Suprapubic skin (tissue), 4 donors: ENCODE results near the gene APOBR. TPM values are rescaled to one million over a fixed set of nuclear protein-coding genes. Genes with fewer than 3 reads are reported as not detected.

ENCODE experiments used
- DNase-seq, 2 donors: peaks; one replicate each; pipeline ENCODE4 v3.0.0-alpha.2; 2019; ENCODE audit warnings: low spot score in 2 of 2
- H3K27ac ChIP-seq: fragments of 200-600 bp; sonication (generic); one replicate; pipeline ENCODE4 v1.5.1; 2019
- H3K27me3 ChIP-seq: fragments of 200-600 bp; sonication (generic); one replicate; pipeline ENCODE4 v1.5.1; 2019
- H3K36me3 ChIP-seq: fragments of 200-600 bp; sonication (generic); one replicate; pipeline ENCODE4 v1.5.1; 2019
- H3K4me1 ChIP-seq: fragments of 200-600 bp; sonication (generic); one replicate; pipeline ENCODE4 v1.5.1; 2019
- H3K4me3 ChIP-seq: fragments of 200-600 bp; sonication (generic); one replicate; pipeline ENCODE4 v1.5.1; 2019; ENCODE audit warnings: mild to moderate bottlenecking
- H3K9me3 ChIP-seq: fragments of 200-600 bp; sonication (generic); one replicate; pipeline ENCODE4 v1.5.1; 2019
- EP300 ChIP-seq: sonication (generic); formaldehyde crosslinking; IDR thresholded peaks from one replicate; pipeline ENCODE4 v1.6.1; 2017; ENCODE audit warnings: antibody characterized with exemption
- POLR2A ChIP-seq, 2 donors: fragments of 450-650 bp; IDR thresholded peaks; one replicate each; pipeline ENCODE4 v1.6.1; 2017; ENCODE audit warnings: antibody characterized with exemption in 2 of 2, mild to moderate bottlenecking in 2 of 2, moderate library complexity in 2 of 2
- POLR2AphosphoS5 ChIP-seq, 3 donors: sonication (generic); formaldehyde crosslinking; IDR thresholded peaks; one replicate each; pipeline ENCODE4 v1.6.1; 2017; ENCODE audit warnings: antibody characterized with exemption in 3 of 3
- WGBS: methylation state at CpG from one replicate; pipeline ENCODE4 v1.1.5; 2018; 5-methylcytosine and 5-hydroxymethylcytosine counted together
- total RNA-seq, 4 donors: library from RNA; depleted of rRNA; stranded (reverse); fragments of >200 nt; gene quantifications; one replicate each; pipeline ENCODE4 v1.1.0, GENCODE V29; 2016
- TF ChIP-seq, protein P1 (sequence below), 2 donors: fragments of 200-600 bp in 1 of 2; fragments of 450-650 bp in 1 of 2; sonication (generic) in 1 of 2; IDR thresholded peaks; one replicate each; pipeline ENCODE4 v1.5.1; 2016 to 2019; ENCODE audit warnings: antibody characterized with exemption in 2 of 2, mild to moderate bottlenecking in 1 of 2, moderate library complexity in 1 of 2

APOBR gene
- total RNA-seq, 4 donors from 2014 or later, result 0.57 to 4.3 (median 1.9) TPM

DNA sequence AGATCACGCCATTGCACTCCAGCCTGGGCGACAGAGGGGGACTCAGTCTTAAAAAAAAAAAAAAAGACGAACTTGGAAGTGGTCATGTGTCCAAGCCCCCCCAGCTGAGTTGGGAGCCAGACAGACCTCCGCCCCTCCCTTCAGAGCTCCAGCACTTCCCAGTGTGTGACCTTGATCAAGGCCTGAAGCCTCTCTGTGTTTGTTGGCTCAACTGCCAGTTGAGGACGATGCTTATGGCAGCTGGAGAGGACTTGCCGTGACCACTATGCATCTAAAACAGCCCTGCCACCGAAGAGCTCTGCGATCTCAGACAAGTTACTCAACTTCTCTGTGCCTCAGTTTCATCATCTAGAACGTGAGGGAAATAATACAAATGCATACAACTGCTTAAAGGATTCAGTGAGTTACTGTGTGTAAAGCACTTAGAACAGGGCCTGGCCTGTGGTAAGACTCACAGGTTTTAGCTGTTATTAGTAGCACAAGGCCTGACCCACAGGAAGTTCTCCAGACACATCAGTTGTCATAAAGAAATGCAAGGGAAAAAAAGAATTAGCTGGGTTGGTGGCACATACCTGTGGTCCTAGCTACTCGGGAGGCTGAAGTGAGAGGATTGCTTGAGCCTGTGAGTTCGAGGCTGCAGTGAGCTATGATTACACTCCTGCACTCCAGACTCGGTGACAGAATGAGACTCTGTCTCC is 19.2 kb downstream of the APOBR start:
- no peak for TF ChIP-seq EP300
- TF ChIP-seq, protein P1, sequence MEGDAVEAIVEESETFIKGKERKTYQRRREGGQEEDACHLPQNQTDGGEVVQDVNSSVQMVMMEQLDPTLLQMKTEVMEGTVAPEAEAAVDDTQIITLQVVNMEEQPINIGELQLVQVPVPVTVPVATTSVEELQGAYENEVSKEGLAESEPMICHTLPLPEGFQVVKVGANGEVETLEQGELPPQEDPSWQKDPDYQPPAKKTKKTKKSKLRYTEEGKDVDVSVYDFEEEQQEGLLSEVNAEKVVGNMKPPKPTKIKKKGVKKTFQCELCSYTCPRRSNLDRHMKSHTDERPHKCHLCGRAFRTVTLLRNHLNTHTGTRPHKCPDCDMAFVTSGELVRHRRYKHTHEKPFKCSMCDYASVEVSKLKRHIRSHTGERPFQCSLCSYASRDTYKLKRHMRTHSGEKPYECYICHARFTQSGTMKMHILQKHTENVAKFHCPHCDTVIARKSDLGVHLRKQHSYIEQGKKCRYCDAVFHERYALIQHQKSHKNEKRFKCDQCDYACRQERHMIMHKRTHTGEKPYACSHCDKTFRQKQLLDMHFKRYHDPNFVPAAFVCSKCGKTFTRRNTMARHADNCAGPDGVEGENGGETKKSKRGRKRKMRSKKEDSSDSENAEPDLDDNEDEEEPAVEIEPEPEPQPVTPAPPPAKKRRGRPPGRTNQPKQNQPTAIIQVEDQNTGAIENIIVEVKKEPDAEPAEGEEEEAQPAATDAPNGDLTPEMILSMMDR (IDR thresholded peaks at IDR 0.05), result no peak
- Histone ChIP-seq H3K4me1 (no peaks in the 10 kb centered on the region), H3K27ac (no peak overlapping the region), H3K36me3 (no peaks in the 10 kb centered on the region), H3K27me3 (no peaks in the 10 kb centered on the region), H3K4me3 (no peak overlapping the region), H3K9me3 (no peaks in the 10 kb centered on the region)
- WGBS, result 83% methylated on average over 12 of the region's 12 CpGs
- DNase-seq, result no peak

DNA sequence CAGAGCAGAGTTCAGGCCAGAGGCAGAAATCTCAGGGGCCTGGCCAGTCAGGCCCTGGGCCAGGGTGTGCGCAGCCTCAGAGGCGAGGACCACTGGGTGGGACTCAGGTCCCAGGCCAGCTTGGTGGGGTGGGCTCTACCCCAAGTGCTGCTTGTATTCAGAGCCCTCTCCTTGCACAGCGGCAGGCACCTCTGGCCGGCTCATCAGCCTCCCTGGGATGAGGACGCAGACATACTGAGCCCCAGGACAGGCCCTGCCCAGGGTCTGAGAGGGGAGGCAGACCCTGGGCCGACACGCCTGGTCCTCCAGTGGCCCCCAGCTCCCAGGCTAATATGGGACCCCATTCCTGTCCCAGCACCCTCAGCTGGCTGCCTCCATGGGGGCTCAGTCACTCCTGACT is 19.8 kb downstream of the APOBR start:
- no peak for DNase-seq
- 90% methylated on average over 2 of the region's 7 CpGs for WGBS
- Histone ChIP-seq H3K36me3 (no peaks in the 10 kb centered on the region), H3K9me3 (no peaks in the 10 kb centered on the region), H3K27me3 (no peaks in the 10 kb centered on the region), H3K4me3 (no peak overlapping the region), H3K27ac (no peak overlapping the region), H3K4me1 (no peaks in the 10 kb centered on the region)
- TF ChIP-seq POLR2A (IDR thresholded peaks at IDR 0.05), result no peak
- TF ChIP-seq, protein P1 (IDR thresholded peaks at IDR 0.05), result no peak
- no peak for TF ChIP-seq POLR2AphosphoS5 (IDR thresholded peaks at IDR 0.05)

DNA sequence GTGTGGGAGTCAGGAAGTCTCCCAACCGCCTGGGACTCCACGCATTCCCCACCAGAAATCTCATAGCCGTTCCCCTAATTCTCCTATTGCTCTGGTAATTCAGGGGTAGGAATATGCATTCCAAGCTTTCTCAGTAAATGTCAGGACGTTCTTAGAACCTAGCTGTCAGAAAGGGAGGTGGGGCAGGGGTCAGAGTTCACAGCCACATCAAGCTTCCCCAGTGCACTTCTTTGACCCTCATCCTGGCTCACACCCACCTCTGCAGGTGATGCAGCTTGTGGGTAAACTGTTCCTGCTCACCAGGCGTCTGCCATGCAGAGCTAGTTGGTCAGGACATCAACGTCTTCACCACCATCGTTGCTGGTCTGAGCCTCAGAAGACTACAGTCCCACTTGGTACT is 26.2 kb downstream of the APOBR start:
- Histone ChIP-seq H3K4me1 (peaks cover 3% of the 10 kb centered on the region), H3K36me3 (no peaks in the 10 kb centered on the region), H3K4me3 (no peak overlapping the region), H3K9me3 (no peaks in the 10 kb centered on the region), H3K27ac (no peak overlapping the region), H3K27me3 (no peaks in the 10 kb centered on the region)
- DNase-seq, result no peak
- WGBS, result 78% methylated on average over 7 of the region's 7 CpGs
- TF ChIP-seq POLR2AphosphoS5 (IDR thresholded peaks at IDR 0.05) (no peak), POLR2A (IDR thresholded peaks at IDR 0.05) (no peak), EP300 (no peak)
- TF ChIP-seq, protein P1 (IDR thresholded peaks at IDR 0.05), result no peak

DNA sequence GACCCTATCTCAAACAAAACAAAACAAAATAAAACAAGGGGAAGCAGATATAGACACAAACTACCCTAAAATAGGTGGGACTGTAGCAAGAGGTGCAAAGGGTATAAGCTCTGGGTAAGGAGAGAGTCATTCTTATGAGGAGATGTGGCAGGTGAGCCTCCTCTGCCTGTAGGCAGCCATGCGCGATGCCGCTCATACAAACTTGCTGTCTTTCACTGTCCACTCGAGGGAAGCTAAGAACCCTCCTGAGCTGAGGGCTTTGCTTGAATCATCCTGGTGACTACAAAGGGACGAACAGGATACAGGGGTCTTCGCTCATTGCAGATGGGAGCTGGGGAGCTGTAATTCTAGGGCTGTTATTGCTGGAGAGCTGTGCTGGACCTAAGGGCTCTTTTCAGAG is 27.0 kb downstream of the APOBR start:
- TF ChIP-seq, protein P1 (IDR thresholded peaks at IDR 0.05), result no peak
- no peak for TF ChIP-seq POLR2A (IDR thresholded peaks at IDR 0.05)
- TF ChIP-seq EP300, result no peak
- TF ChIP-seq POLR2AphosphoS5 (IDR thresholded peaks at IDR 0.05), result no peak
- Histone ChIP-seq H3K4me3 (no peak overlapping the region), H3K27ac (no peak overlapping the region), H3K27me3 (no peaks in the 10 kb centered on the region), H3K9me3 (no peaks in the 10 kb centered on the region), H3K36me3 (no peaks in the 10 kb centered on the region), H3K4me1 (peaks cover 3% of the 10 kb centered on the region)
- no peak for DNase-seq
- 89% methylated on average over 6 of the region's 6 CpGs for WGBS

DNA sequence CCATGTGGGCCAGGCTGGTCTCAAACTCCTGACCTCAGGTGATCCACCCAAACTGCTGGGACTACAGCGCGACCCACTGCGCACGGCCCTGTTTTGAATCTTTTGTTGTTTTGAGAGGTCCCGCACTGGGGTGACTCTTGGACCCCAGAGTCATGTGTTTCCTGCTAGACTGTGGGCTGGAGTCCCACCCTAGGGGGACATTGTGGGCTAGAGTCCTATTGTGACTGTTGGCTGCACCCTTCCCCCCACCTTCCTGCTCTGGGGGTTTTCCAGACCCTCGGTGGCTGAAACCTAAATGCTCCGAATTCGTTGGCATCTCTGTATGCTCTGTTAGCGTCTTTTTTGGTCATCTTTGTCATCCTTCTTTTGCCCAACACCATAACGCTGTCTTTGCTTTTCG is 28.3 kb downstream of the APOBR start:
- Histone ChIP-seq H3K4me1 (peaks cover 3% of the 10 kb centered on the region), H3K9me3 (no peaks in the 10 kb centered on the region), H3K36me3 (peaks cover 4% of the 10 kb centered on the region), H3K27me3 (no peaks in the 10 kb centered on the region), H3K4me3 (no peak overlapping the region), H3K27ac (no peak overlapping the region)
- TF ChIP-seq POLR2AphosphoS5 (IDR thresholded peaks at IDR 0.05) (no peak), EP300 (no peak)
- TF ChIP-seq, protein P1 (IDR thresholded peaks at IDR 0.05), result no peak
- WGBS, result 82% methylated on average over 11 of the region's 11 CpGs
- DNase-seq, result no peak
